ENCODE measurements around the gene MEG3. TPM values are rescaled to one million over a fixed set of nuclear protein-coding genes. Genes with fewer than 3 reads are reported as not detected.

The MEG3 gene
- total and polyA plus RNA-seq, 2 donors (not counting 3 experiments of a cell fraction or from before 2014, with no cell fraction given), result 378 to 508 TPM

DNA sequence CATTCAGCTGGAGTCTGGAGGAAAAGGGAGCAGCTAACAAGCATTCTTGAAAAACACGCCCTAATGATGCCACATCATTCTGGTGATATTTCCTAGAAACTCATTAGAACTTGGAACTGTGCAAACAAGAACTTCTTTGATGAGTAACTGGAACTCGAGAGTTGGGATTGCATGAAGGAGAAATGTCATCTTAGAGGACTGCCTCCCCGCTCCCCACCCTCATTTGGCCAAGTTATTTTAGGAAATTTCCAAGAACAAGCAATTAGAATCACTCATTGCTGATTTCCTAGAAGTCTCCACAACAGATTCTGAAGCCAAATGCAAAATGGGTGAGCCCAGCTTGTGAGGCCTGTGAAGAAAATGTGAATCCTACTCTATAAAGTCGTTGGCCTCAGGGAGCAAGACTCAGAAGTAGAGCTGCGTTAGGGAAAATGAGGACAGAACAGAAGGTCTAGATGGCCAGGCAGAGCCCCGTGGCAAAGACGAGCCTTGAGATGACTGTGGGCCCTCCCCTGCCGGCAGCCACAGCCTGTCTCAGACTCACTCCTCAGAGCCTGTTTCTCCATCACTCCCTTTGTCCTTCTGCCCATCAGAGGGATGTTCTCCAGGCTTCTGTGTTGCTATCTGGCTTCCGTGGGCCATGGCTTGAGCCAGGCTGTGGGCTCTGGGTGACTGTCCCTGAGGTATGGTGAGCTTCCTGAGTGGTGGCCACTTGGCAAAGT is 39.2 kb downstream of the MEG3 start:
- FAIRE-seq (no peak), DNase-seq (ENCODE audit: low read depth, low spot score) (no peak)
- CTCF ChIA-PET, result interaction anchor here (2.9 kb wide), 1 partner anchor 14 kb away, joined by 9 read pairs; no protein-coding TSS in a partner anchor
- Histone ChIP-seq H3K79me2 (ENCODE audit: control insufficient read depth, insufficient read depth, low read length) (no peaks in the 10 kb centered on the region), H3K9me3 (replicated peaks; ENCODE audit: control insufficient read depth, insufficient read depth, low read length) (no peaks in the 10 kb centered on the region), H2AFZ (ENCODE audit: low read depth, low read length) (no peak overlapping the region), H3K27ac (ENCODE audit: insufficient read depth, low read depth, low read length) (no peak overlapping the region), H4K20me1 (replicated peaks; ENCODE audit: control insufficient read depth, extremely low read depth, insufficient read depth, low read length) (no peaks in the 10 kb centered on the region), H3K4me3 (replicated peaks in 1 of 3; ENCODE audit: insufficient read depth in 1 of 3, low read depth in 1 of 3, low read length in 3 of 3) (no peak overlapping the region), H3K27me3 (ENCODE audit: control insufficient read depth in 2 of 2, insufficient read depth in 2 of 2, low read length in 2 of 2) (no peaks in the 10 kb centered on the region), H3K36me3 (ENCODE audit: control insufficient read depth in 2 of 2, extremely low read depth in 1 of 2, insufficient read depth in 2 of 2, low read length in 2 of 2) (peaks cover 0 to 17% of the 10 kb centered on the region in 2 experiments), H3K9ac (replicated peaks; ENCODE audit: extremely low read depth, insufficient read depth, low read length) (no peak overlapping the region), H3K4me2 (ENCODE audit: insufficient read depth, low read length) (no peak overlapping the region), H3K4me1 (ENCODE audit: control insufficient read depth, extremely low read depth, insufficient read depth, low read length) (no peaks in the 10 kb centered on the region), H3K9me1 (replicated peaks; ENCODE audit: control insufficient read depth, extremely low read depth, insufficient read depth, low read length) (no peaks in the 10 kb centered on the region)
- intact Hi-C loops (cut with micrococcal nuclease) (no loop called here), dilution Hi-C loops (cut with MboI; ENCODE audit: extremely low pct_ligation_motif_present, low sequenced_read_pairs) (no loop called here)
- TF ChIP-seq FOS (IDR thresholded peaks at IDR 0.05; ENCODE audit: borderline replicate concordance, insufficient read depth, low read length), result no peak
- TF ChIP-seq, protein P1, sequence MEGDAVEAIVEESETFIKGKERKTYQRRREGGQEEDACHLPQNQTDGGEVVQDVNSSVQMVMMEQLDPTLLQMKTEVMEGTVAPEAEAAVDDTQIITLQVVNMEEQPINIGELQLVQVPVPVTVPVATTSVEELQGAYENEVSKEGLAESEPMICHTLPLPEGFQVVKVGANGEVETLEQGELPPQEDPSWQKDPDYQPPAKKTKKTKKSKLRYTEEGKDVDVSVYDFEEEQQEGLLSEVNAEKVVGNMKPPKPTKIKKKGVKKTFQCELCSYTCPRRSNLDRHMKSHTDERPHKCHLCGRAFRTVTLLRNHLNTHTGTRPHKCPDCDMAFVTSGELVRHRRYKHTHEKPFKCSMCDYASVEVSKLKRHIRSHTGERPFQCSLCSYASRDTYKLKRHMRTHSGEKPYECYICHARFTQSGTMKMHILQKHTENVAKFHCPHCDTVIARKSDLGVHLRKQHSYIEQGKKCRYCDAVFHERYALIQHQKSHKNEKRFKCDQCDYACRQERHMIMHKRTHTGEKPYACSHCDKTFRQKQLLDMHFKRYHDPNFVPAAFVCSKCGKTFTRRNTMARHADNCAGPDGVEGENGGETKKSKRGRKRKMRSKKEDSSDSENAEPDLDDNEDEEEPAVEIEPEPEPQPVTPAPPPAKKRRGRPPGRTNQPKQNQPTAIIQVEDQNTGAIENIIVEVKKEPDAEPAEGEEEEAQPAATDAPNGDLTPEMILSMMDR (IDR thresholded peaks at IDR 0.05; ENCODE audit: extremely low read depth in 1 of 2, insufficient read depth in 1 of 2, low read depth in 1 of 2, low read length in 2 of 2), result no peak
- TF ChIP-seq EZH2 (IDR thresholded peaks at IDR 0.05; ENCODE audit: borderline replicate concordance, low read depth, low read length, severe bottlenecking), result no peak
- TF ChIP-seq POLR2A (IDR thresholded peaks at IDR 0.05; ENCODE audit: low read depth, low read length), result no peak
- BruUV-seq (replicated peaks), result no TSS peak
- POLR2A ChIA-PET, result no interaction called here
